HFFc6 (cell line): ENCODE data around the gene GRID1. TPM values are rescaled to one million over a fixed set of nuclear protein-coding genes. Genes with fewer than 3 reads are reported as not detected.

Experiments
- DNase-seq: peaks from one replicate; pipeline ENCODE4 v3.0.0-alpha.2; 2018
- H3K27ac Mint-ChIP-seq: 2 replicates; pipeline ENCODE4 v1.8.0; 2020; ENCODE audit warnings: mild to moderate bottlenecking, mixed read lengths
- H3K27me3 Mint-ChIP-seq: 2 replicates; pipeline ENCODE4 v1.8.0; 2021; ENCODE audit warnings: mild to moderate bottlenecking, moderate library complexity, mixed read lengths; ENCODE audit not compliant: insufficient read depth
- H3K36me3 Mint-ChIP-seq: 2 replicates; pipeline ENCODE4 v1.8.0; 2021; ENCODE audit warnings: low read depth, mixed read lengths
- H3K4me1 Mint-ChIP-seq: 2 replicates; pipeline ENCODE4 v1.8.0; 2020; ENCODE audit warnings: low read depth, mixed read lengths
- H3K4me3 Mint-ChIP-seq: 2 replicates; pipeline ENCODE4 v1.8.0; 2020; ENCODE audit warnings: mild to moderate bottlenecking, moderate library complexity, mixed read lengths
- H3K9me3 Mint-ChIP-seq: 2 replicates; pipeline ENCODE4 v1.8.0; 2020; ENCODE audit warnings: mild to moderate bottlenecking, mixed read lengths
- CTCF ChIP-seq: fragments of 200-600 bp; sonication (generic); IDR thresholded peaks from 2 replicates; pipeline ENCODE4 v1.5.0; 2021; ENCODE audit warnings: antibody characterized with exemption, mild to moderate bottlenecking
- total RNA-seq, 6 experiments: library from RNA; stranded (reverse); fragmentation: NEBNext Ultra II Directional; extraction: Animal tissue kit (Norgen Biotek cat#: 25700); gene quantifications; 2 replicates in 1 of 6; 3 replicates in 5 of 6; pipeline ENCODE4 v1.2.3, GENCODE V29; 2021

GRID1 gene
- total RNA-seq, 6 experiments from 2014 or later = not detected

DNA sequence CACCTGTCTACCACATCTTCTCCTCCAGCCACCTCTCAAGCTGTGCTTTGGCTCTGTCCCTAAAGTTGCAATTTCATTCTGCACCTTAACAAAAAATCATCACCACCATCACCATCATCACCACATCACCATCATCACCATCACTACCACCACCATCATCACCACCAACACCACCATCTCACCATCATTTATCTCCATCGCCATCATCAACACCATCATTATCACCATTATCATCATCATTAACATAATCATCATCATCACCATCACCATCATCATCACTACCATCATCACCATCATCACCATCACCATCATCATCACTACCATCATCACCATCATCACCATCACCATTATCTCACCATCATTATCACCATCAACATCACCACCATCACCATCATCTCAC lies 245.4 kb downstream of the GRID1 start:
- H3K27me3 Mint-ChIP-seq = no peaks in the 10 kb centered on the region
- no peak overlapping the region for H3K27ac Mint-ChIP-seq
- no peak overlapping the region for H3K4me3 Mint-ChIP-seq
- H3K4me1 Mint-ChIP-seq = no peaks in the 10 kb centered on the region
- H3K9me3 Mint-ChIP-seq = peaks cover 22% of the 10 kb centered on the region
- DNase-seq = no peak
- no peaks in the 10 kb centered on the region for H3K36me3 Mint-ChIP-seq
- TF ChIP-seq CTCF = no peak

GRCh38 chr10:86117051-86117450 lies 249.5 kb downstream of the GRID1 start:
- Mint-ChIP-seq H3K4me3 (no peak overlapping the region), H3K27ac (no peak overlapping the region), H3K36me3 (no peaks in the 10 kb centered on the region), H3K27me3 (peaks cover 2% of the 10 kb centered on the region; the same call in 1 of the 2 replicates), H3K4me1 (no peaks in the 10 kb centered on the region), H3K9me3 (peaks cover 14% of the 10 kb centered on the region)
- no peak for TF ChIP-seq CTCF
- no peak for DNase-seq

- peaks cover 31% of the 10 kb centered on the region for H3K9me3 Mint-ChIP-seq
- no peak for DNase-seq
- H3K27me3 Mint-ChIP-seq = peaks cover 2% of the 10 kb centered on the region; the same call in 1 of the 2 replicates
- H3K27ac Mint-ChIP-seq = no peak overlapping the region
- TF ChIP-seq CTCF = no peak
- H3K4me1 Mint-ChIP-seq = no peaks in the 10 kb centered on the region
- no peaks in the 10 kb centered on the region for H3K36me3 Mint-ChIP-seq
- no peak overlapping the region for H3K4me3 Mint-ChIP-seq
These were observed 252.6 kb downstream of the GRID1 start for GRCh38 chr10:86113983-86114382.

- Mint-ChIP-seq H3K27ac (no peak overlapping the region), H3K4me1 (no peaks in the 10 kb centered on the region), H3K27me3 (peaks cover 2% of the 10 kb centered on the region; the same call in 1 of the 2 replicates), H3K36me3 (no peaks in the 10 kb centered on the region), H3K9me3 (peaks cover 36% of the 10 kb centered on the region), H3K4me3 (no peak overlapping the region)
- no peak for TF ChIP-seq CTCF
- no peak for DNase-seq
These were observed 253.1 kb downstream of the GRID1 start for GRCh38 chr10:86113501-86113900.

GRCh38 chr10:86113044-86113443 lies 253.6 kb downstream of the GRID1 start:
- no peak overlapping the region for H3K27ac Mint-ChIP-seq
- no peaks in the 10 kb centered on the region for H3K36me3 Mint-ChIP-seq
- peaks cover 40% of the 10 kb centered on the region for H3K9me3 Mint-ChIP-seq
- no peak for DNase-seq
- H3K4me3 Mint-ChIP-seq = no peak overlapping the region
- TF ChIP-seq CTCF = no peak
- H3K27me3 Mint-ChIP-seq = peaks cover 2% of the 10 kb centered on the region; the same call in 1 of the 2 replicates
- H3K4me1 Mint-ChIP-seq = no peaks in the 10 kb centered on the region
